GM18517 (cell line): Measurements from ENCODE around the gene GET4.
"Not testable (repeated sequence)": the region's sequence is repeated elsewhere in the genome, so short reads cannot be mapped to it uniquely, and the experiment has no call there.

Source experiments
- ATAC-seq: cut with Tn5 transposase; IDR thresholded peaks from one replicate; pipeline ENCODE4 v1.9.1; 2021; ENCODE audit warnings: mild to moderate bottlenecking, moderate library complexity; ENCODE audit not compliant: unreplicated experiment

GET4 gene

GRCh38 chr7:913736-914520 is 37.6 kb downstream of the GET4 start:
- no peak for ATAC-seq

GRCh38 chr7:914521-915194 is 38.3 kb downstream of the GET4 start:
- ATAC-seq: no peak

- no peak for ATAC-seq
Measured at GRCh38 chr7:915291-916218, 39.2 kb downstream of the GET4 start.

GRCh38 chr7:916291-916941 is 40.1 kb downstream of the GET4 start:
- no peak for ATAC-seq

GRCh38 chr7:917255-918117 is 41.1 kb downstream of the GET4 start:
- no peak for ATAC-seq

GRCh38 chr7:918118-918425 is 41.7 kb downstream of the GET4 start:
- ATAC-seq: no peak

GRCh38 chr7:918441-919113 is 42.2 kb downstream of the GET4 start:
- no peak for ATAC-seq

- ATAC-seq: no peak
Measured at GRCh38 chr7:919114-919442, 42.7 kb downstream of the GET4 start.

GRCh38 chr7:919924-920341 is 43.6 kb downstream of the GET4 start:
- no peak for ATAC-seq

- no peak for ATAC-seq
Measured at GRCh38 chr7:920351-921070, 44.2 kb downstream of the GET4 start.

- no peak for ATAC-seq
Measured at GRCh38 chr7:921071-921461, 44.7 kb downstream of the GET4 start.

GRCh38 chr7:921581-922333 is 45.4 kb downstream of the GET4 start:
- ATAC-seq: no peak

- ATAC-seq: no peak
Measured at GRCh38 chr7:922334-923107, 46.2 kb downstream of the GET4 start.

GRCh38 chr7:923108-924041 is 47.0 kb downstream of the GET4 start:
- ATAC-seq: peak; percentile 72

- not testable (repeated sequence) for ATAC-seq
Measured at GRCh38 chr7:924042-924441, 47.7 kb downstream of the GET4 start.

- peak; percentile 64 for ATAC-seq
Measured at GRCh38 chr7:924541-925231, 48.3 kb downstream of the GET4 start.
